GM13976 (cell line): Measurements from ENCODE around the gene ZNF300.
"Not testable (repeated sequence)": the region's sequence is repeated elsewhere in the genome, so short reads cannot be mapped to it uniquely, and the experiment has no call there.

Source experiments
- DNase-seq: peaks from one replicate; pipeline ENCODE4 v3.0.0; 2012; ENCODE audit warnings: low spot score
- CTCF ChIP-seq: IDR thresholded peaks from 2 replicates; pipeline ENCODE4 v1.5.1; 2012; ENCODE audit warnings: borderline replicate concordance, mild to moderate bottlenecking; ENCODE audit not compliant: insufficient read depth; ENCODE audit errors: extremely low read depth, missing control alignments, control extremely low read depth
- in situ Hi-C: fragments of 300-500 bp; cut with MboI; formaldehyde crosslinking; loops from one replicate; pipeline ENCODE4 v1.12.0; 2022; ENCODE audit warnings: low sequenced_read_pairs, mixed read lengths, inconsistent platforms; ENCODE audit not compliant: unreplicated experiment

The ZNF300 gene

GRCh38 chr5:150862070-150862469 is 42.7 kb downstream of the ZNF300 start:
- in situ Hi-C loops: no loop called here
- no peak for DNase-seq
- TF ChIP-seq CTCF: no peak

GRCh38 chr5:150860246-150860821 is 44.4 kb downstream of the ZNF300 start:
- DNase-seq: no peak
- in situ Hi-C loops: no loop called here

GRCh38 chr5:150856700-150857099 is 48.1 kb downstream of the ZNF300 start:
- in situ Hi-C loops, DNase-seq: not testable (repeated sequence)

More at GRCh38 chr5:150860246-150860821, 44.4 kb downstream of the ZNF300 start:
- TF ChIP-seq CTCF: no peak

GRCh38 chr5:150853561-150853960 is 51.2 kb downstream of the ZNF300 start:
- TF ChIP-seq CTCF: no peak
- no peak for DNase-seq
- in situ Hi-C loops: no loop called here

GRCh38 chr5:150851039-150851438 is 53.7 kb downstream of the ZNF300 start:
- TF ChIP-seq CTCF: no peak
- no peak for DNase-seq
- in situ Hi-C loops: no loop called here

GRCh38 chr5:150848271-150848670 is 56.5 kb downstream of the ZNF300 start:
- DNase-seq: no peak
- in situ Hi-C loops: no loop called here
- TF ChIP-seq CTCF: no peak

GRCh38 chr5:150847334-150847695 is 57.5 kb downstream of the ZNF300 start:
- no peak for DNase-seq
- in situ Hi-C loops: no loop called here
- no peak for TF ChIP-seq CTCF
